Occipital lobe (tissue), 2 donors: ENCODE measurements around the gene HOXB13. TPM values are rescaled to one million over a fixed set of nuclear protein-coding genes. Genes with fewer than 3 reads are reported as not detected.

Experiments used
- DNase-seq: peaks from one replicate; lab custom pipeline; 2025; lab: John Stamatoyannopoulos, UW
- total RNA-seq: library from RNA; depleted of rRNA; stranded (reverse); fragments of >200 nt; gene quantifications from one replicate; pipeline ENCODE4 v1.2.3, GENCODE V29; 2014

Gene HOXB13
- total RNA-seq, 1 donor from 2014 or later = 0.16 TPM

- no peak for DNase-seq
Observed at GRCh38 chr17:48748718-48749566, 20.4 kb upstream of the HOXB13 start.

- no peak for DNase-seq
Observed at GRCh38 chr17:48747445-48748363, 19.2 kb upstream of the HOXB13 start.

GRCh38 chr17:48746916-48747444 lies 18.4 kb upstream of the HOXB13 start:
- DNase-seq = no peak

GRCh38 chr17:48745381-48746275 lies 17.1 kb upstream of the HOXB13 start:
- no peak for DNase-seq

GRCh38 chr17:48740537-48740936 lies 12.0 kb upstream of the HOXB13 start:
- DNase-seq = no peak

GRCh38 chr17:48738803-48739526 lies 10.4 kb upstream of the HOXB13 start:
- DNase-seq = no peak

- DNase-seq = no peak
Observed at GRCh38 chr17:48738424-48738802, 9.9 kb upstream of the HOXB13 start.

- no peak for DNase-seq
Observed at GRCh38 chr17:48737330-48738043, 8.9 kb upstream of the HOXB13 start.

- DNase-seq = no peak
Observed at GRCh38 chr17:48735062-48735351, 6.5 kb upstream of the HOXB13 start.

GRCh38 chr17:48734333-48735061 lies 5.9 kb upstream of the HOXB13 start:
- no peak for DNase-seq

GRCh38 chr17:48733632-48734328 lies 5.2 kb upstream of the HOXB13 start:
- no peak for DNase-seq

- no peak for DNase-seq
Observed at GRCh38 chr17:48732688-48733629, 4.4 kb upstream of the HOXB13 start.

GRCh38 chr17:48731355-48731754 lies 2.8 kb upstream of the HOXB13 start:
- DNase-seq = no peak

GRCh38 chr17:48730240-48730550 lies 1.6 kb upstream of the HOXB13 start:
- no peak for DNase-seq

GRCh38 chr17:48729335-48730239 lies 1.0 kb upstream of the HOXB13 start:
- DNase-seq = no peak

GRCh38 chr17:48727415-48728175 lies 955 bp downstream of the HOXB13 start:
- no peak for DNase-seq
